PFSK-1 (cell line): Measurements from ENCODE around the gene STARD13.

ENCODE experiments used
- POLR2AphosphoS5 ChIP-seq: IDR thresholded peaks from 2 replicates; pipeline ENCODE4 v1.6.1; 2012; ENCODE audit warnings: low read depth, mild to moderate bottlenecking, control low read depth, low read length, moderate library complexity
- REST ChIP-seq, 2 experiments: IDR thresholded peaks; 2 replicates each; pipeline versions ENCODE4 v1.6.1 to v1.8.0; 2011 to 2012; ENCODE audit warnings: low read depth in 2 of 2, low read length in 2 of 2, control low read depth in 1 of 2, inconsistent platforms in 1 of 2, mild to moderate bottlenecking in 1 of 2, moderate library complexity in 1 of 2; ENCODE audit not compliant: insufficient read depth in 1 of 2
- SIN3A ChIP-seq: IDR thresholded peaks from 2 replicates; pipeline ENCODE4 v1.6.1; 2012; ENCODE audit warnings: mild to moderate bottlenecking, low read length, moderate library complexity, borderline replicate concordance; ENCODE audit not compliant: insufficient read depth
- TAF1 ChIP-seq: IDR thresholded peaks from 2 replicates; pipeline ENCODE4 v1.6.1; 2012; ENCODE audit warnings: low read length, control low read depth, borderline replicate concordance; ENCODE audit not compliant: insufficient read depth

GRCh38 chr13:33147832-33148231 lies 137.7 kb downstream of the STARD13 start:
- TF ChIP-seq REST (IDR thresholded peaks at IDR 0.05; ENCODE audit: insufficient read depth in 1 of 2, low read depth in 2 of 2, low read length in 2 of 2): no peak
- TF ChIP-seq POLR2AphosphoS5: no peak
- no peak for TF ChIP-seq SIN3A
- TF ChIP-seq TAF1: no peak
